ENCODE results near the gene CCDC57. TPM values are rescaled to one million over a fixed set of nuclear protein-coding genes. Genes with fewer than 3 reads are reported as not detected.

CCDC57 gene
- polyA plus RNA-seq, 1 donor (not counting 4 experiments of a cell fraction or from before 2014, with no cell fraction given): 19.2 TPM

DNA sequence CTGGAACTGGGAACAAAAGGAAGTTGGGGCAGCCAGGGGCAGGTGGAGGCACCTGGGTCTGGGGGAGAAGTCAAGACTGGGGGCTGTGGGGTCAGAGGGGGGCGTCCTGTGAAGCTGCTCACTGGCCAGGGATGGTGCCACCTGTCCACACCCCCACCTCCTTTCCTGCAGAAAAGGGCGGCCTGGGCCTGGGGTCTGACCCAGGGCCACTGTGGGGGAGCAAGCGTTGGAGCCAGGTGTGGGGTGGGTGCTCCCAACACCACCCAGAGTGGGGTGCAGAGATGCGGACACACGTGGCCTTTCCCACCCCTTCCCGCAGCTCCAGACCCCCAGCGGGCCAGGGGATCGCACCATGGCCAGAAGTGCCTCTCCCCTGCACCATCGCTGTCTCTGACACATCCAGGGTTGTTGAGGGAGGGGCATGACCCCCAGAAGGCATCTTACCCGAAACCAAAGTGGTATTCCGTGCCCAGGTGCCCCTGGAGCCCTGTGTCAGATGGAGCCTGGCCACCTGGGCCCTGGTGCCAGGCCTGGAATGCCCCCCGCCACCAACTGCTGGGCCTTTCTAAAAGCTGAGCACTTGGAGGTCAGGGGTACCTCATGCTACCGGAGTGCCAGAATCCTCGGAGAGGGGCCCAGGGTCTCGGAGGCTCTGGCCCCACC, 13.6 kb upstream of the CCDC57 start:
- no peaks in the 10 kb centered on the region for H3K9me1 ChIP-seq (ENCODE audit: control insufficient read depth, extremely low read depth, insufficient read depth, low read length)
- H3K4me2 ChIP-seq (ENCODE audit: control insufficient read depth, extremely low read depth, insufficient read depth, low read depth, low read length): no peak overlapping the region
- H3K9ac ChIP-seq (ENCODE audit: control insufficient read depth, extremely low read depth, insufficient read depth, low read length): no peak overlapping the region
- H3K9me3 ChIP-seq (ENCODE audit: control insufficient read depth, low read depth, low read length): no peaks in the 10 kb centered on the region
- H3K79me2 ChIP-seq (ENCODE audit: control insufficient read depth, insufficient read depth, low read length): no peaks in the 10 kb centered on the region
- no peak overlapping the region for H3K27ac ChIP-seq (ENCODE audit: control insufficient read depth, insufficient read depth, low read length)
- dilution Hi-C loops (cut with MboI; ENCODE audit: extremely low pct_ligation_motif_present, low sequenced_read_pairs): no loop called here
- no peak overlapping the region for H3K4me3 ChIP-seq (ENCODE audit: control insufficient read depth in 2 of 3, extremely low read depth in 1 of 3, insufficient read depth in 2 of 3, low read depth in 1 of 3, low read length in 3 of 3)
- DNase-seq (ENCODE audit: low read depth, low spot score) (no peak), FAIRE-seq (no peak)
- peaks cover 13% of the 10 kb centered on the region for H3K4me1 ChIP-seq (ENCODE audit: control insufficient read depth, extremely low read depth, insufficient read depth, low read length)
- no peaks in the 10 kb centered on the region for H3K36me3 ChIP-seq (ENCODE audit: control insufficient read depth in 2 of 2, extremely low read depth in 1 of 2, insufficient read depth in 2 of 2, low read length in 2 of 2)
- no peak overlapping the region for H2AFZ ChIP-seq (ENCODE audit: control insufficient read depth, low read length)
- no peaks in the 10 kb centered on the region for H3K27me3 ChIP-seq (ENCODE audit: control insufficient read depth, extremely low read depth, insufficient read depth, low read length)
- H4K20me1 ChIP-seq (ENCODE audit: control insufficient read depth, extremely low read depth, insufficient read depth, low read length): no peaks in the 10 kb centered on the region
- TF ChIP-seq EZH2 (IDR thresholded peaks at IDR 0.05; ENCODE audit: low read length): no peak
- TF ChIP-seq, protein P1, sequence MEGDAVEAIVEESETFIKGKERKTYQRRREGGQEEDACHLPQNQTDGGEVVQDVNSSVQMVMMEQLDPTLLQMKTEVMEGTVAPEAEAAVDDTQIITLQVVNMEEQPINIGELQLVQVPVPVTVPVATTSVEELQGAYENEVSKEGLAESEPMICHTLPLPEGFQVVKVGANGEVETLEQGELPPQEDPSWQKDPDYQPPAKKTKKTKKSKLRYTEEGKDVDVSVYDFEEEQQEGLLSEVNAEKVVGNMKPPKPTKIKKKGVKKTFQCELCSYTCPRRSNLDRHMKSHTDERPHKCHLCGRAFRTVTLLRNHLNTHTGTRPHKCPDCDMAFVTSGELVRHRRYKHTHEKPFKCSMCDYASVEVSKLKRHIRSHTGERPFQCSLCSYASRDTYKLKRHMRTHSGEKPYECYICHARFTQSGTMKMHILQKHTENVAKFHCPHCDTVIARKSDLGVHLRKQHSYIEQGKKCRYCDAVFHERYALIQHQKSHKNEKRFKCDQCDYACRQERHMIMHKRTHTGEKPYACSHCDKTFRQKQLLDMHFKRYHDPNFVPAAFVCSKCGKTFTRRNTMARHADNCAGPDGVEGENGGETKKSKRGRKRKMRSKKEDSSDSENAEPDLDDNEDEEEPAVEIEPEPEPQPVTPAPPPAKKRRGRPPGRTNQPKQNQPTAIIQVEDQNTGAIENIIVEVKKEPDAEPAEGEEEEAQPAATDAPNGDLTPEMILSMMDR (optimal IDR thresholded peaks at IDR 0.05 in 1 of 3, IDR thresholded peaks at IDR 0.05 in 1 of 3, conservative IDR thresholded peaks at IDR 0.05 in 1 of 3; ENCODE audit: extremely low read depth in 1 of 3, insufficient read depth in 2 of 3, low read length in 3 of 3): no peak

DNA sequence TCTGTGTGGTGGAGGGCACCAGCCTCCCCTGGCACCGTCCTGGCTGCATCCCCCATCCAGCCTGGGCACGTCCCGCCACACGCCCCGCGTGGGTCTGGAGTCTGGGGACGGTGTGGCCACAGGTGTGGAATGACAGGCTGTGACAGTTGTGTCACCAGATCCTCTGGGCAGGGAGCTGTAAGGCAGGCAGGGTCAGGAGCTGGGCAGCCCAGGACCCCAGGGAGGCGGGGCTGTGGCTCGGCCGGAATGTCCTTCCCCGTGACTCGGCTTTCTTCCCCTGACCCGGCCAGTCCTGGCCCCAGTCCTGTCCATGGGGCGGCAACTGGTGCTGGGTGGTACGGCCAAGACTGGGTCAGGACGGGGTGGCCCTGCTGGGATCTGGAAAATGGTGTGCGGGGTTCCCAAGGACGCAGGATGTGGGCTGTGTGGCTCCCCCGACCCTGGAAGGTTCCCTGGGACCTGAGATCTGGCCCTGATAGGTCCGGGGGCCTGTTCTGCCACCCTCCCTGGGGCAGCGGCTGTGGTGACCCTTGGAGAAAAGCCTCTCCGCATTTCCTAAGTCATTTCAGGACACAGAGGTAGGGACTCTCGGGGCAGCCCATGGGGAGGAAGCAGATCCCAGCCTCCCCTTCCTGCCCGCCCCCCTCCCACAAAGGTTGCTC, 12.9 kb upstream of the CCDC57 start:
- TF ChIP-seq, protein P1 (optimal IDR thresholded peaks at IDR 0.05 in 1 of 3, IDR thresholded peaks at IDR 0.05 in 1 of 3, conservative IDR thresholded peaks at IDR 0.05 in 1 of 3; ENCODE audit: extremely low read depth in 1 of 3, insufficient read depth in 2 of 3, low read length in 3 of 3): no peak
- TF ChIP-seq EZH2 (IDR thresholded peaks at IDR 0.05; ENCODE audit: low read length): no peak
- H3K27ac ChIP-seq (ENCODE audit: control insufficient read depth, insufficient read depth, low read length): no peak overlapping the region
- no peak for FAIRE-seq

More for the DNA sequence above, 12.9 kb upstream of the CCDC57 start:
- H4K20me1 ChIP-seq (ENCODE audit: control insufficient read depth, extremely low read depth, insufficient read depth, low read length): no peaks in the 10 kb centered on the region
- H3K9ac ChIP-seq (ENCODE audit: control insufficient read depth, extremely low read depth, insufficient read depth, low read length): no peak overlapping the region
- no peak overlapping the region for H2AFZ ChIP-seq (ENCODE audit: control insufficient read depth, low read length)
- H3K36me3 ChIP-seq (ENCODE audit: control insufficient read depth in 2 of 2, extremely low read depth in 1 of 2, insufficient read depth in 2 of 2, low read length in 2 of 2): no peaks in the 10 kb centered on the region
- H3K79me2 ChIP-seq (ENCODE audit: control insufficient read depth, insufficient read depth, low read length): no peaks in the 10 kb centered on the region
- dilution Hi-C loops (cut with MboI; ENCODE audit: extremely low pct_ligation_motif_present, low sequenced_read_pairs): no loop called here
- H3K4me3 ChIP-seq (ENCODE audit: control insufficient read depth in 2 of 3, extremely low read depth in 1 of 3, insufficient read depth in 2 of 3, low read depth in 1 of 3, low read length in 3 of 3): no peak overlapping the region
- no peak for DNase-seq (ENCODE audit: low read depth, low spot score)
- peaks cover 11% of the 10 kb centered on the region for H3K4me1 ChIP-seq (ENCODE audit: control insufficient read depth, extremely low read depth, insufficient read depth, low read length)
- no peaks in the 10 kb centered on the region for H3K27me3 ChIP-seq (ENCODE audit: control insufficient read depth, extremely low read depth, insufficient read depth, low read length)
- H3K4me2 ChIP-seq (ENCODE audit: control insufficient read depth, extremely low read depth, insufficient read depth, low read depth, low read length): no peak overlapping the region
- H3K9me1 ChIP-seq (ENCODE audit: control insufficient read depth, extremely low read depth, insufficient read depth, low read length): no peaks in the 10 kb centered on the region
- no peaks in the 10 kb centered on the region for H3K9me3 ChIP-seq (ENCODE audit: control insufficient read depth, low read depth, low read length)

All from keratinocyte (primary cell).